Keratinocyte (primary cell): Measurements from ENCODE around the gene L3MBTL4. TPM values are rescaled to one million over a fixed set of nuclear protein-coding genes. Genes with fewer than 3 reads are reported as not detected.

ENCODE experiments used
- DNase-seq: peaks from one replicate; pipeline ENCODE4 v3.0.0-alpha.2; 2011; ENCODE audit warnings: low read depth, missing footprints, low spot score
- FAIRE-seq: peaks from 2 replicates; lab custom pipeline; 2011; peaks lifted over from hg19 to GRCh38; lab: Jason Lieb, UNC
- H2AFZ ChIP-seq: 2 replicates; pipeline ENCODE4 v1.6.0; 2012; ENCODE audit warnings: low read length, control low read depth, inconsistent platforms; ENCODE audit not compliant: control insufficient read depth
- H3K27ac ChIP-seq: 2 replicates; pipeline ENCODE4 v1.5.1; 2011; ENCODE audit warnings: low read length; ENCODE audit not compliant: control insufficient read depth, insufficient read depth
- H3K27me3 ChIP-seq: 3 replicates; pipeline ENCODE4 v1.6.0; 2011; ENCODE audit warnings: low read length; ENCODE audit not compliant: control insufficient read depth, insufficient read depth; ENCODE audit errors: extremely low read depth
- H3K36me3 ChIP-seq, 2 experiments: 2 replicates in 1 of 2; 3 replicates in 1 of 2; pipeline ENCODE4 v1.5.1; 2011; ENCODE audit warnings: low read length in 2 of 2, mild to moderate bottlenecking in 1 of 2; ENCODE audit not compliant: control insufficient read depth in 2 of 2, insufficient read depth in 2 of 2; ENCODE audit errors: extremely low read depth in 1 of 2
- H3K4me1 ChIP-seq: 3 replicates; pipeline ENCODE4 v1.5.1; 2011; ENCODE audit warnings: low read length; ENCODE audit not compliant: control insufficient read depth, insufficient read depth; ENCODE audit errors: extremely low read depth
- H3K4me2 ChIP-seq: 3 replicates; pipeline ENCODE4 v1.6.0; 2011; ENCODE audit warnings: low read depth, low read length; ENCODE audit not compliant: control insufficient read depth, insufficient read depth; ENCODE audit errors: extremely low read depth
- H3K4me3 ChIP-seq, 3 experiments: fragments of 200-600 bp in 1 of 3; sonication (generic) in 1 of 3; 2 replicates in 2 of 3; 3 replicates in 1 of 3; pipeline ENCODE4 v1.5.1; 2011 to 2016; ENCODE audit warnings: low read length in 3 of 3, mild to moderate bottlenecking in 3 of 3, control low read depth in 2 of 3, inconsistent platforms in 1 of 3, low read depth in 1 of 3, mixed read lengths in 1 of 3, mixed run types in 1 of 3, moderate library complexity in 1 of 3; ENCODE audit not compliant: control insufficient read depth in 2 of 3, insufficient read depth in 2 of 3; ENCODE audit errors: extremely low read depth in 1 of 3
- H3K79me2 ChIP-seq: 2 replicates; pipeline ENCODE4 v1.6.0; 2012; ENCODE audit warnings: low read length; ENCODE audit not compliant: control insufficient read depth, insufficient read depth
- H3K9ac ChIP-seq: 3 replicates; pipeline ENCODE4 v1.6.0; 2011; ENCODE audit warnings: low read length; ENCODE audit not compliant: control insufficient read depth, insufficient read depth; ENCODE audit errors: extremely low read depth
- H3K9me1 ChIP-seq: 3 replicates; pipeline ENCODE4 v1.6.0; 2011; ENCODE audit warnings: low read length; ENCODE audit not compliant: control insufficient read depth, insufficient read depth; ENCODE audit errors: extremely low read depth
- H3K9me3 ChIP-seq: 2 replicates; pipeline ENCODE4 v1.5.1; 2012; ENCODE audit warnings: low read depth, low read length; ENCODE audit not compliant: control insufficient read depth
- H4K20me1 ChIP-seq: 3 replicates; pipeline ENCODE4 v1.6.0; 2011; ENCODE audit warnings: low read length; ENCODE audit not compliant: control insufficient read depth, insufficient read depth; ENCODE audit errors: extremely low read depth
- CTCF ChIP-seq, 3 experiments: IDR thresholded peaks in 1 of 3; conservative IDR thresholded peaks in 1 of 3; optimal IDR thresholded peaks in 1 of 3; 2 replicates in 2 of 3; 3 replicates in 1 of 3; pipeline versions ENCODE3 to v1.5.1; 2011; ENCODE audit warnings: low read length in 3 of 3, mild to moderate bottlenecking in 3 of 3, moderate library complexity in 2 of 3, control low read depth in 1 of 3, inconsistent platforms in 1 of 3; ENCODE audit not compliant: insufficient read depth in 2 of 3; ENCODE audit errors: extremely low read depth in 1 of 3
- EZH2 ChIP-seq: IDR thresholded peaks from one replicate; pipeline ENCODE4 v1.6.1; 2012; ENCODE audit warnings: inconsistent platforms, mild to moderate bottlenecking, low read length, moderate library complexity
- dilution Hi-C: fragments of 300-500 bp; cut with MboI; formaldehyde crosslinking; loops from one replicate; pipeline ENCODE4 v1.7.0; 2020; ENCODE audit warnings: low sequenced_read_pairs; ENCODE audit not compliant: extremely low pct_ligation_motif_present
- polyA plus RNA-seq, 5 experiments: library from polyadenylated mRNA; depleted of rRNA in 3 of 5; stranded (reverse) in 3 of 5; stranded (forward) in 1 of 5; unstranded in 1 of 5; fragments of >200 nt; gene quantifications; 1 replicate in 1 of 5; 2 replicates in 3 of 5; 3 replicates in 1 of 5; pipeline versions ENCODE4 v1.2.1 to v1.2.3, GENCODE V29; 2011 to 2012; ENCODE audit warnings: missing spikeins in 2 of 5, low read depth in 1 of 5, low replicate concordance in 1 of 5

Gene L3MBTL4
- polyA plus RNA-seq, 1 donor (not counting 4 experiments of a cell fraction or from before 2014, with no cell fraction given): 0.17 TPM

GRCh38 chr18:6207941-6208340 is 206.8 kb downstream of the L3MBTL4 start:
- TF ChIP-seq EZH2 (no peak), CTCF (optimal IDR thresholded peaks at IDR 0.05 in 1 of 3, IDR thresholded peaks at IDR 0.05 in 1 of 3, conservative IDR thresholded peaks at IDR 0.05 in 1 of 3; ENCODE audit: extremely low read depth in 1 of 3, insufficient read depth in 2 of 3, low read length in 3 of 3) (no peak)
- peaks cover 2% of the 10 kb centered on the region for H3K4me1 ChIP-seq
- FAIRE-seq: no peak
- H3K9ac ChIP-seq: no peak overlapping the region
- H3K9me1 ChIP-seq: no peaks in the 10 kb centered on the region
- no peak overlapping the region for H3K4me2 ChIP-seq
- H3K36me3 ChIP-seq: no peaks in the 10 kb centered on the region
- H3K79me2 ChIP-seq: no peaks in the 10 kb centered on the region
- H4K20me1 ChIP-seq: no peaks in the 10 kb centered on the region
- no peaks in the 10 kb centered on the region for H3K27me3 ChIP-seq
- dilution Hi-C loops: no loop called here
- H3K27ac ChIP-seq: no peak overlapping the region
- H2AFZ ChIP-seq: no peak overlapping the region
- no peak for DNase-seq
- H3K9me3 ChIP-seq: no peaks in the 10 kb centered on the region
- no peak overlapping the region for H3K4me3 ChIP-seq

- Histone ChIP-seq H3K9me3 (no peaks in the 10 kb centered on the region), H3K79me2 (no peaks in the 10 kb centered on the region), H3K4me2 (no peak overlapping the region), H3K4me3 (no peak overlapping the region), H4K20me1 (no peaks in the 10 kb centered on the region), H3K27me3 (no peaks in the 10 kb centered on the region), H3K4me1 (peaks cover 2% of the 10 kb centered on the region), H3K9me1 (no peaks in the 10 kb centered on the region), H3K36me3 (no peaks in the 10 kb centered on the region), H3K9ac (no peak overlapping the region), H3K27ac (no peak overlapping the region), H2AFZ (no peak overlapping the region)
- no peak for TF ChIP-seq CTCF (optimal IDR thresholded peaks at IDR 0.05 in 1 of 3, IDR thresholded peaks at IDR 0.05 in 1 of 3, conservative IDR thresholded peaks at IDR 0.05 in 1 of 3; ENCODE audit: extremely low read depth in 1 of 3, insufficient read depth in 2 of 3, low read length in 3 of 3)
- TF ChIP-seq EZH2: no peak
- no peak for FAIRE-seq
- dilution Hi-C loops: no loop called here
- DNase-seq: no peak
Observed at GRCh38 chr18:6207116-6207515, 207.6 kb downstream of the L3MBTL4 start.
